ENCODE results near the gene CHRM4.
A peak's percentile ranks its signal among the peaks of the same experiment; 100 is the strongest.

Gene CHRM4

GRCh38 chr11:46402957-46403902 lies 11.7 kb upstream of the CHRM4 start:
- DNase-seq (ENCODE audit: low spot score), result no peak

GRCh38 chr11:46397526-46397925 lies 6.0 kb upstream of the CHRM4 start:
- no peak for DNase-seq (ENCODE audit: low spot score)

- DNase-seq (ENCODE audit: low spot score), result no peak
These were observed 2.2 kb upstream of the CHRM4 start for GRCh38 chr11:46393759-46394158.

DNA sequence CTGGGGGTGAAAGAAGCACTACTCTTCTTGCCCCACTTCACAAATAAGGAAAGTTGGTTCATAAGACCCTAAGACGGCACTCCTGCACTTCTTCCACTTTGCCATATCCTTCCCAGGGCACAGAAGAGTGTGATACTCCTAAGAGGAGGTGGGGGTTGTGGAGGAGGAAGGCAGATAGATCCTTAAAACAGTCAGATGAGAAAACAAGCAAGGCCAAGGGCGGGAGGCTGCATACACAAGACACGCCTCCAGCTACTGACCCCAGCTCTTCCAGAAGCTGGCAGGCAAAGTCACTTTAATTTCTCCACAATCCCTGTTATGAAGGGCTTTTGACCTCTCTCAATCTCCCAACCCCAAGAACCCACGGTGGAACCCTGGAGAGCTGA lies 1.6 kb upstream of the CHRM4 start:
- DNase-seq (ENCODE audit: low spot score), result no peak

DNA sequence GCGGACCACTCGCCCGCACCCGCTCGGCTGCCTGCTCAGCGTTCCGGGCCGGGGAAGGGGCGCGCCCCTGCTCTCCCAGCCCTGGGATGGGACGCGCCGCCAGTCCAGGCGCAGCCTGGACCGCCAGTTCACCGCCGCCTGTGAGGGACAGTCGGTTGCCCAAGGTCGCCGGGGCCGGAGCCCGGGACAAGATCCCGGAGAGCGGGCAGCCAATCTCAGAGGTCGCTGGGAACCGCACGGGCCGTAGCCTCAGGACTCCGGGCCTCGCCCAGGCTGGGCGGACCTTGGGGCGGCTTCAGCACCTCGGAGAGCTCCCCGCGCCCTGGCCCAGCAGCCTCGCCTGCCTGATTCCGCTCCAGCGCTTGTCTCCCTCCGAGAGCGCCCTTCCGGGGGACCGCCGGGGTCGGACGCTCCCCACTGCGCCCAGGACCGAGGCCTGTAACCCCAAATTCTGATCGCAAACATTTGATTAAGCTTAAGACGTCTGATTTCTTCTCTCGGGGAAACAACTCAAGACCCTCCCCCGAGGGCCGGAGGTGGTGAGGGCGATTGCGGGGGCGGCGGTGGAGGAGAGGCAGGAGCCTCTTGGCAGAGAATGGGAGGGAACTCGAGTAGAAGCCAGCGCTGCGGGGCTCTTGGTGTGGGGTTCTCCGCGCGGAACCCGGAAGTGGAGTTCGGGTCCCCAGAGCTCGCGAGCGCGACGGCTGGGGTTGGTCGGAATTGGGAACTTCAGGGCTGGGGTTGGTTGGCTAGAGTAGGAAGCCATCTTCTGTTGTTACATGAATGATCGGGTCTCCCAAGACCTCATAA lies 1.1 kb upstream of the CHRM4 start:
- peak; percentile 53 for DNase-seq (ENCODE audit: low spot score)

GRCh38 chr11:46391186-46391577 lies 394 bp downstream of the CHRM4 start:
- no peak for DNase-seq (ENCODE audit: low spot score)

DNA sequence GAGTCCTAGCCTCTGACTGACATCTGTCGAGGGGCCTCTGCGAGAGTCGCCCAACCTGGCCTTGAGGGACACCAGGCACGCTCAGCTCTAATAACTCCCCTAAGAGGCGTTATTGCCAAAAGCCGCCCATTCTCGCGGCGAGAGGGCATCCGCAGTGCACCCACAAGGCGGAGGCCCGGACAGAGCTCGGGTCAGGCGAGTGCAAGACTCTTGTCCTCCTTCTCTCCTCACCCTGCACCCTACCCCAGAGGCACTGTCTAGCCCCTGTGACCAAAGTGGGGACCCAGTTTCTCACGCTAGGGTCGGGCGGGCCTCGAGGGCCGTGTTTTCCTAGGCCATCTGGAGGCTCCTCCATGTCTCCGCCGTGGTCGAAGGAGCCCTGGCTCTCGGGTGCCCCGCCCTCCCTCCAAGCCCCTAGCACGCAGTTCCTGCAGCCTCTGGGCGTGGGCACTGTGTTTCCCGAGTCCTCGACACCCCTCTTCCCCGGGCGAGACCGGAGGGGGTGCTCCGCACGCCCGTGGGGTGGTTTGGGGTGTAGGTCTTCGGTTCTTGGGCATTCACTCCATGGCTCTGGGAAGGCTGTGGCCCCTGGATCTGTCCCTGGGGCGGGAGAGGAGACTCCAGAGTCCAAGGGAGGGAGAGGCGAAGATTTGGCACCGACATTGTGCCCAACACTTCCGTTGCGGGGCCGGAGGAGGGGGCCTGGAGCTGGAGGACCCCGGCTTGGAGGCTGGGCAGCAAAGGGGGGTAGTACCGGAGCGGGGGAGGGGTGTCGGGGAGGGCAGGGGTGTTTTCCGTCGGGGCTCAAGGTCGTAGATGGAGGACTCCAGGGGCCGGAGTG lies 1.0 kb downstream of the CHRM4 start:
- no peak for DNase-seq (ENCODE audit: low spot score)

- DNase-seq (ENCODE audit: low spot score), result peak; percentile 71
These were observed 1.9 kb downstream of the CHRM4 start for GRCh38 chr11:46389450-46390330.

- no peak for DNase-seq (ENCODE audit: low spot score)
These were observed 2.7 kb downstream of the CHRM4 start for GRCh38 chr11:46388619-46389449.

GRCh38 chr11:46387919-46388618 lies 3.5 kb downstream of the CHRM4 start:
- no peak for DNase-seq (ENCODE audit: low spot score)

DNA sequence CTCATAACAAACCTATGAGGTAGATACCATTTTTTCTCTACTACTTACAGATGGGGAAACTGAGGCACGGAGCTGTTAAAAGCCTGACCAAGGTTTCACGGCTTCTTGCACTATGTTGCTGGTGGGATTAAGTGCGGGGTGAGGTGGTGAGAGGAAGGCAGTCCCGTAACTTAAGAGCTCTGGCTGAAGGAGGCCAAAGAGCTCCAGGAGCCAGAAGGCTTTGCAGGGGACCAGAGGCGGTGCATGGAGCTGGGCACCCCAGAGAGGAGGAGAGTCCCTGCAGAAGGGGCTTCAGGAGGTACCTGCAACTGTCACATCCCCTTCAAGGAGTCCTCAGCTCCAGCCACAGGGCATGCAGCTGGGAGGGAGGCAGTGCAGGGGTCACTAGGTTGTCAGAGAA lies 4.1 kb downstream of the CHRM4 start:
- no peak for DNase-seq (ENCODE audit: low spot score)

DNA sequence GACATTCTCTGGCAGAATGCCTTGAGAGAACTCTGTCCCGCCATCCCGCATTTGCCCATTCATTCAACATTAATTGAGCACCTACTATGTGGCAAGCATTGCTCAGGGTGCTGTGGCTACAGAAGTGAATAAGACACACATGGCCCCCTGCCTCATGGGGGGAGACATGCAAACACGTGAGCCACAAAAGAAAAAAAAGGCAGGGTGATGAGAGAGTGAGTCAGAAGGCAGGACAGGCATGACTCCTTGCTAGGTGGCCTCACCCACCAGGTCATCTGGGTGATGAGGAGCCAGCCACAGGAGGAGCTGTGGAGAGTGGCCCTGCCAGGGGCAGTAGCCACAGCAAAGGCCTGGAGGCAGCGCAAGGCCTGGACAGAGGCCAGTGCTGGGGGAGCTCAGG lies 4.9 kb downstream of the CHRM4 start:
- DNase-seq (ENCODE audit: low spot score), result no peak

DNA sequence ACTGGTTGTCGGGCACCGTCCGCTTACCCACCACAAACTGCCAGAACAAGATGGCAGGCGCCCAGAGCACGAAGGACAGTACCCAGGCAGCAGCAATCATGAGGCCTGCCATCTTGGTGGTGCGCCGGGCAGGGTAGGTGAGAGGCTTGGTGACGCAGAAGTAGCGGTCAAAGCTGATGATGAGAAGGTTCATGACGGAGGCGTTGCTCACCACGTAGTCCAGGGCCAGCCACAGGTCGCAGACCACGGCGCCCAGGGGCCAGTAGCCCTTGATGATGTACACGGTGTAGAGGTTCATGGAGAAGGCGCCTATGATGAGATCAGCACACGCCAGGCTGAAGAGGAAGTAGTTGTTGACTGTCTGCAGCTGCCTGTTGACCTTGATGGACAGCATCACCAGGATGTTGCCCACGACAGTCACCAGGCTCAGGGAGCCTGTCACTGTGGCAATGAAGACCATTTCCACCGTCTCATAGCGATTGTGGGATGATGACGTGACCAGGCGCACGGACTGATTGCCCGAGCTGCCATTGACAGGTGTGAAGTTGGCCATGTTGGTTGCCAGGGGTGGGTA lies 5.5 kb downstream of the CHRM4 start:
- no peak for DNase-seq (ENCODE audit: low spot score)

DNA sequence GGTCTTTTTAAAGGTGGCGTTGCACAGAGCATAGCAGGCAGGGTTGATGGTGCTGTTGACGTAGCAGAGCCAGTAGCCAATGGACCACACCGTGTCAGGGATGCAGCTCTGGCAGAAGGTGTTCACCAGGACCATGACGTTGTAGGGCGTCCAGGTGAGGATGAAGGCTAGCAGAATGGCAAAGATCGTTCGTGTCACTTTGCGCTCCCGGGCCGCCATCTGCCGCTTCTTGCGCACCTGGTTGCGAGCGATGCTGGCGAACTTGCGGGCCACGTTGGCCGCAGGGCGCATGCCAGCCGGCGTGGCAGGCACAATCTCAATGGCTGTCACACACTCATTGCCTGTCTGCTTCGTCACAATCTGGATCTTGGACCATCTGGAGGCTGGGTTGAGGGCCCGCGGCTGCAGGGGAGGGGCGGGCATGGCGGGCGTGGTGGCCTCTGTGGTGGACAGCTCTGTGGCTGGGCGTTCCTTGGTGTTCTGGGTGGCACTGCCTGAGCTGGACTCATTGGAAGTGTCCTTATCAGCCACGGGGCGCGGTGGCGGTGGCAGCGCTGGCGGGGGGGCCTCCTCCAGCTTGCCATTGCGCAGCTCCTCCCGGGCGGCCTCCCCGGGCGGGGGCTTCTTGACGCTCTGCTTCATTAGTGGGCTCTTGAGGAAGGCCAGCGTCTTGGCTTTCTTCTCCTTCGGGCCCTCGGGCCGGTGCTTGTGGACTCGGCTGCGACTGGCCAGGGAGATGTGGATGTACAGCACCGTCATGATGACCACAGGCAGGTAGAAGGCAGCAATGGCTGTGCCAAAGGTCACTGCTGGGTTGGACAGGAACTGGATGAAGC lies 6.2 kb downstream of the CHRM4 start:
- no peak for DNase-seq (ENCODE audit: low spot score)

DNA sequence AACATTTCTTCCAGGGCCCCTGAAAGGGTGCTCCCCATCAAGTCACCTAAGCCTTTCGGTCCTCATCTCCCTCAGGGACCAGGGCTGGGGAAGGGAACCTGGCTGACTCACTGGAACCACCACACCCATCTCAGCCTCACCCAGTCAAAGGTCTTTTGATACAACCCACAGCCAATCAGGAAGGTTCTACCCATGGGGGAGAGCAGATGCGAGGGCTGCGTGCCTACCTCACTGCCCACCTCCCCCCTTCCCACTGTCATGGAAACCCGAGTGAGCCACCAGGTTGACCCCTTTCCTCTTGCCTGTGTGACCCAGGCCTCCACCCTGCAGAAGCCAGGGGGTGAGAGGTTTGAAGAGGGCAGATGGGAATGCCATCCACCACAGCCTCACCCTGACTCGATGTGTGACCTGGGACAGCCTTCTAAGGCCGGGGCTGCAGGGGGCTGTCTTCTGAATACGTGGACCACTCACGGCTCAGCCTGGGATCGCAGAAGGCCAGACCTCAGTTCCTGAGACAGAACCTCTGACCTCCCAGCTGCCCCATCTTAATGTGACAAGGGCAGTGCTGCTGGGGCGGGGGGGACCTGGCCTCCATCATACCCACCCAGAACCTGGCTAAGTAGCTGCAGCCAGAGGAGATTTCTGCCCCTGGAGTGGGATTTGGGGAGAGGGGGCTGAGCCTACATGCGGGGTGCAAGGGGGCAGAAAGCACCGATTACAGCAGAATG lies 7.4 kb downstream of the CHRM4 start:
- DNase-seq (ENCODE audit: low spot score), result no peak

DNA sequence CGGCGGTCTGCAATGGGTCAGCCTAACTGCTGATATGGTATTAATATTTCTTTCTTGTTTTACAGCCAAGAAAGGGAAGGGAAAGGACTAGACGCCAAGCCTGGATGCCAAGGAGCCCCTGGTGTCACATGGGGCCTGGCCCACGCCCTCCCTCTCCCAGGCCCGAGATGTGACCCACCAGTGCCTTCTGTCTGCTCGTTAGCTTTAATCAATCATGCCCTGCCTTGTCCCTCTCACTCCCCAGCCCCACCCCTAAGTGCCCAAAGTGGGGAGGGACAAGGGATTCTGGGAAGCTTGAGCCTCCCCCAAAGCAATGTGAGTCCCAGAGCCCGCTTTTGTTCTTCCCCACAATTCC lies 8.2 kb downstream of the CHRM4 start:
- no peak for DNase-seq (ENCODE audit: low spot score)

GRCh38 chr11:46382646-46383403 lies 8.8 kb downstream of the CHRM4 start:
- DNase-seq (ENCODE audit: low spot score), result peak; percentile 65
